ENCODE results near the gene PERP.

The PERP gene

DNA sequence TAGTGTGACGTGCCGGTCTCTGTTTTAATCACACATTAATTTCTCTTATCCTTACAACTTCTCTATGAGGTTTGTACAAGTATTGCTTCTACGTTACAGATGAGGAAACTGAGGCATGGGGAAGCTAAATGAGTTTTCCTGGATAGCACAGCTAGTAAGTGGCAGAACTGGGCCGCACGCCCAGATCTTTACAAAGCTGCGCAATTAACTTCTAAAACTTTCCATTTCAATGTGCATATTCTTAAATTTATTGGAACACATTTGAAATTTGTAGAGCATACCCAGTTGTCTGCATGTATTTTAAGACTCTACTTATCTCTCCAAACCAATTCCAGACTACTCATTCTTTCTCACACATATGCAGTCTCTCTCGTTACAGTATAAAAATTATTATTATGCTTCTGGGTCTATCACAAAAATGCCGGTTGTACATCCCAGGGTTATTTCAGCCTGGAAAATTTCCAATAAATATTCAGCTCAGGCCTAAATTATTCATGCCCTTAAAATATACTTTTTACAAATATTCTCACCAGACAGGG is 10.2 kb upstream of the PERP start:
- no peaks in the 10 kb centered on the region for H3K27me3 ChIP-seq (ENCODE audit: control insufficient read depth in 1 of 2, insufficient read depth in 2 of 2, low read length in 2 of 2)
- H3K9me3 ChIP-seq (ENCODE audit: control insufficient read depth in 1 of 2, low read length in 2 of 2), result no peaks in the 10 kb centered on the region
- no peak overlapping the region for H3K9ac ChIP-seq (ENCODE audit: low read depth in 1 of 2, low read length in 2 of 2)
- no peak overlapping the region for H3K27ac ChIP-seq (ENCODE audit: low read depth, low read length)
- no peaks in the 10 kb centered on the region for H3K4me1 ChIP-seq (ENCODE audit: control insufficient read depth in 1 of 2, insufficient read depth in 2 of 2, low read length in 2 of 2)
- no peaks in the 10 kb centered on the region for H3K36me3 ChIP-seq (ENCODE audit: control insufficient read depth in 1 of 2, insufficient read depth in 2 of 2, low read length in 2 of 2)
- H3K4me3 ChIP-seq (ENCODE audit: low read depth in 1 of 2, low read length in 2 of 2), result no peak overlapping the region

DNA sequence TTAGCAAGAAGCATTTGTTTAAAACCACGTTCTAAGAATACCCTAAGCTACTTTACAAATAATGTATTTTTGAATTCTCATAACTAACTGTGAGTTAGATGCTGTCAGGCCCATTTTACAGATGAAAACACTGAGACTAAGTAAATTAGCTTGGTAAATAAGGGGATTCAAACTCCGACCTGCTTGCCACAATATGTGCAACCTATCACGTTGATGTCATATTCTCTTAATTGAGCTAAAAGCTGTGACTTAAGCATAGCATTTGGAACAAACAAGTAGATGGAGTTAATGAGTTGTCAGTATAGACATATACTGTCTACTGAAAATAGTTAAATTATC is 9.4 kb upstream of the PERP start:
- H3K27me3 ChIP-seq (ENCODE audit: control insufficient read depth in 1 of 2, insufficient read depth in 2 of 2, low read length in 2 of 2), result no peaks in the 10 kb centered on the region
- H3K27ac ChIP-seq (ENCODE audit: low read depth, low read length), result no peak overlapping the region

DNA sequence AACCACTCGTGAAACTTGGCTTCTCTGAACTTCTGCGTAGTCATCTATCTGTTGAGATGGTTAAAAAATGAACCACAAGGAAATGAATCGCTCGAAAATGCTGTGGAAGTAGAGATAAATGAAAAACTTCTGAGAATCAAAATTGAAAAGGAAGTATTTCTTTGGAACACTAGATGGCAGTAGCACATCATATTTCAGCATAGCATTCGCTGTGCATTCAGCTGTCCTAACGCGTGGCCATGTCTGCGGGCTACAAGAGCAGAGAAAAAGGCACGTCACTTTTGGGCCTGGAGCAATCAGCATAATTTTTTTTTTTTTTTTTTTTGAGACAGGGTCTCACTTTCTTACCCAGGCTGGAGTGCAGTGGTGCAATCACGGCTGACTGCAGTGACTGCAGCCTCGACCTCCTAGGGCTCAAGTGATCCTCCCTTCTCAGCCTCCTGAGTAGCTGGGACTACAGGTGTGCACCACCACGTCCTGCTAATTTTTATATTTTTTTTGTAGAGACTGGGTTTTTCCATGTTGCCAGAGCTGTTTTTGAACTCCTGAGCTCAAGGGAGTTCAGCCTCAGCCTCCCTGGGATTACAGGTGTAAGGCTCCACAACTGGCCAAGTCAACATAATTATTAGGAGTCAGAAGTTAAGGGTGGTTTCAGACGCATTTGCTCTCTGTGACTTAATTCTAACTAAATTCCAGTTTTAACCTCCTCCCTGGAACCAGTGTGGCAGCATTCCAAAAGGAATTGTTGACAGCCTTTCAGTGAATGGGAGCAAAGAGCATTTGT is 8.8 kb upstream of the PERP start:
- H3K4me1 ChIP-seq (ENCODE audit: control insufficient read depth in 1 of 2, insufficient read depth in 2 of 2, low read length in 2 of 2), result no peaks in the 10 kb centered on the region
- H3K9me3 ChIP-seq (ENCODE audit: control insufficient read depth in 1 of 2, low read length in 2 of 2), result no peaks in the 10 kb centered on the region
- no peak overlapping the region for H3K4me3 ChIP-seq (ENCODE audit: low read depth in 1 of 2, low read length in 2 of 2)
- H3K9ac ChIP-seq (ENCODE audit: low read depth in 1 of 2, low read length in 2 of 2), result no peak overlapping the region
- no peak overlapping the region for H3K27ac ChIP-seq (ENCODE audit: low read depth, low read length)
- no peaks in the 10 kb centered on the region for H3K36me3 ChIP-seq (ENCODE audit: control insufficient read depth in 1 of 2, insufficient read depth in 2 of 2, low read length in 2 of 2)
- H3K27me3 ChIP-seq (ENCODE audit: control insufficient read depth in 1 of 2, insufficient read depth in 2 of 2, low read length in 2 of 2), result no peaks in the 10 kb centered on the region

More for the DNA sequence above, 9.4 kb upstream of the PERP start:
- Histone ChIP-seq H3K9me3 (ENCODE audit: control insufficient read depth in 1 of 2, low read length in 2 of 2) (no peaks in the 10 kb centered on the region), H3K9ac (ENCODE audit: low read depth in 1 of 2, low read length in 2 of 2) (no peak overlapping the region), H3K4me1 (ENCODE audit: control insufficient read depth in 1 of 2, insufficient read depth in 2 of 2, low read length in 2 of 2) (no peaks in the 10 kb centered on the region), H3K36me3 (ENCODE audit: control insufficient read depth in 1 of 2, insufficient read depth in 2 of 2, low read length in 2 of 2) (no peaks in the 10 kb centered on the region), H3K4me3 (ENCODE audit: low read depth in 1 of 2, low read length in 2 of 2) (no peak overlapping the region)

DNA sequence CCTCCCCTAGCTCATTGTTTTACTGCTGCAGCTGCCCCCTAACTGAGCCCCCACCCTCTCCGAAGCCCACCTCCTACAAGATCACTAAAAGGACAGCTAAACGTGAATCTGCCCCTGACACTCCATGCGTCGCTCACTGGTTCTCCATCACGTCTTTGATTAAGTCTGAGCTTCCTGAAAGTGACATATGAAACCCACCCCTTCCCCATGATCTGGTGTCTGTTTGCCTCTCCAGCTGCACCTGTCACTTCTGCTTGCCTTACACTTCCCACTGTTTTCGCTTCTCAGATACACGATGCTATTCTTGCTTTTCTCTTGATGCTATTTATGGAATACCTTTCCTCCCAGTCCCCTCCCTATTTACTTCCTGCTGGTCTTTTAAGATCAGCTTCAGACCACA is 8.0 kb upstream of the PERP start:
- Histone ChIP-seq H3K36me3 (ENCODE audit: control insufficient read depth in 1 of 2, insufficient read depth in 2 of 2, low read length in 2 of 2) (no peaks in the 10 kb centered on the region), H3K27me3 (ENCODE audit: control insufficient read depth in 1 of 2, insufficient read depth in 2 of 2, low read length in 2 of 2) (no peaks in the 10 kb centered on the region), H3K9me3 (ENCODE audit: control insufficient read depth in 1 of 2, low read length in 2 of 2) (no peaks in the 10 kb centered on the region), H3K4me1 (ENCODE audit: control insufficient read depth in 1 of 2, insufficient read depth in 2 of 2, low read length in 2 of 2) (no peaks in the 10 kb centered on the region), H3K9ac (ENCODE audit: low read depth in 1 of 2, low read length in 2 of 2) (no peak overlapping the region), H3K27ac (ENCODE audit: low read depth, low read length) (no peak overlapping the region), H3K4me3 (ENCODE audit: low read depth in 1 of 2, low read length in 2 of 2) (no peak overlapping the region)

DNA sequence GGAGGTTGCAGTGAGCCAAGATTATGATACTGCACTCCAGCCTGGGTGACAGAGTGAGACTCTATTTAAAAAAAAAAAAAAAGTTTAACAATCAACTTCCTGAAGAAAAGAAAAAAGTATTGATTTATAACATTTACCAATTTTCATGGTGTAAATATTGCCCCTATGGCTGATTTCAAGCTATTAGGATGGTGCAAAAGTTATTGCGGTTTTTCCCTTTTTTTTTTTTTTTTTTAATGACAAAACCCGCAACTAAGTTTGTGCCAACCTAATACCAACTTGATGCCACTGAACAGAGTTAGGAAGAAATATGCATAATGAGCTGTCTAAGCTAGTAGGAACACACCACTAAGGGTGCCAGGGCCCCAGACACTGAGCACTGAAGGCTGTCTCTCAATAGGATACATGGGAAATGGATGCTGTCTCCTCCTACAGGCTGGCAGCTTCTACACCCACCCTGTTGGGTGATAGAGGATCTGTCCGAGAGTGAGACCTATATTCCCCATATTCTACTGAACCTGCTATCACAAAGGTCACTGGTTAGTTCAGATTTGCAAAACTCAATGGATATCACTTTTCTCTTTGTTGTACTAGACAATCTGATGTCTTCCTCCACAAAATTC is 6.5 kb upstream of the PERP start:
- Histone ChIP-seq H3K4me1 (ENCODE audit: control insufficient read depth in 1 of 2, insufficient read depth in 2 of 2, low read length in 2 of 2) (peaks cover 4 to 5% of the 10 kb centered on the region in 2 donors), H3K36me3 (ENCODE audit: control insufficient read depth in 1 of 2, insufficient read depth in 2 of 2, low read length in 2 of 2) (no peaks in the 10 kb centered on the region), H3K27me3 (ENCODE audit: control insufficient read depth in 1 of 2, insufficient read depth in 2 of 2, low read length in 2 of 2) (peaks cover 0 to 4% of the 10 kb centered on the region in 2 donors), H3K4me3 (ENCODE audit: low read depth in 1 of 2, low read length in 2 of 2) (no peak overlapping the region), H3K9ac (ENCODE audit: low read depth in 1 of 2, low read length in 2 of 2) (no peak overlapping the region), H3K27ac (ENCODE audit: low read depth, low read length) (no peak overlapping the region), H3K9me3 (ENCODE audit: control insufficient read depth in 1 of 2, low read length in 2 of 2) (no peaks in the 10 kb centered on the region)

DNA sequence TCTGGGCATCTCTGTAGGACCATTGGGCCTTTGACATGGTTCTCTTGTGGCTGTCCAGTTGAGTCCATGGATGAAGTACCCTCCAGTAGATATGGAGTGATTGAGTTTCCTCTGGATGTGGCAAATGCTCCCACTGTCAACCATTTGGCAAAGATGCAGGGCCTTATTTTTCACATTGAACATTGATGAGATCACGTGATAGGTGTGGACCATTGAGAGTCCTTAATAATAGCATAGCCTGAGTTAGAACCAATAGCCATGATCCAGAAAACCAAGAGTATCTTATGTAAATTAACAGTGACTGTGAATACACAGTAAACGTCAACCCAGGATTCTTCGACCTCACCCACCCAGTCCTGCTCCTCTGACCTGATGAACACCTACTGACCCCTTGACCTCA is 3.0 kb upstream of the PERP start:
- H3K4me3 ChIP-seq (ENCODE audit: low read depth in 1 of 2, low read length in 2 of 2), result no peak overlapping the region
- H3K9me3 ChIP-seq (ENCODE audit: control insufficient read depth in 1 of 2, low read length in 2 of 2), result no peaks in the 10 kb centered on the region
- no peak overlapping the region for H3K27ac ChIP-seq (ENCODE audit: low read depth, low read length)
- peaks cover 7 to 9% of the 10 kb centered on the region in 2 donors for H3K27me3 ChIP-seq (ENCODE audit: control insufficient read depth in 1 of 2, insufficient read depth in 2 of 2, low read length in 2 of 2)
- peaks cover 11 to 26% of the 10 kb centered on the region in 2 donors for H3K4me1 ChIP-seq (ENCODE audit: control insufficient read depth in 1 of 2, insufficient read depth in 2 of 2, low read length in 2 of 2)
- no peak overlapping the region for H3K9ac ChIP-seq (ENCODE audit: low read depth in 1 of 2, low read length in 2 of 2)
- no peaks in the 10 kb centered on the region for H3K36me3 ChIP-seq (ENCODE audit: control insufficient read depth in 1 of 2, insufficient read depth in 2 of 2, low read length in 2 of 2)

DNA sequence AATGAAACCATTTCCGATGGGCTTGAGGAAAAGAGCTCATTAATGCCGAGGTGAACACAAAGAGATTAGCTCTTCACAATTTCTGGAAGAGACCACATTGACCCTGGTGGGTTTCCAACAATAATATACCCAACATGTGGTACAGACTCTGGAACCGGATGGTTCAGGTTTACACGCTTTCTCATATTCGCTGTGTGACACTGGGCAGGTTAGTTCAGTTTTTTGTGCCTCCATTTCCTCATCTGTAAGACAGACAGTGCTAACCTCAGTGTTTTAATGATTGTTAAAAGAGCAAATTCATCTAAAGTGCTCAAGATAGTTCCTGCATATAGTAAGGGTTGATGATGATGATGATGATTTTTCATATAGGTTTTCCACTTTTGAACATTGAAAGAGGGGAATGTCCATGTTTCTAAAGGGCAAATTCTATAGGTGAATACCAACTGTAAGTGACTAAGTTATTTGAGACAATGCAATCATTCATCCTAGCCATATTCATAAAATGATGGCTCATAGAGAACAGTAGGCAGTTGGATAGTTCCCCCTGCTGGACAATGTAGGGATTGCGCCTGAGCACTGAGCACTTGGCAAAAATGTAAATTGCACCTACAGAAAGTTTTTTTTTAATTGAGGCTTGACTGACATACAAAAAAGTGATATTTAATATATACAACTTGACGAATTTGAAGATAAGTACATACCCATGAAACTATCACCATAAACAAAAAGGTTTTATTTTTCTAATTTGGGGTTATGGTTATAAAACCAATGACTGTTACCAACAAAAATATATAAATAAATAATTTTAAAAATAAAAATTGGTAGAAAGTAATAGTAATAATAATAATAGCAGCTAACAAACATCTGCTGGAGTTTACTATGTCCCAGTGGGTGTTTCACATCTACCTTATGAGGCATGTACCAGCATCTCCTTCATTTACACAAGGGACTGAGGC is 2.1 kb upstream of the PERP start:
- Histone ChIP-seq H3K27me3 (ENCODE audit: control insufficient read depth in 1 of 2, insufficient read depth in 2 of 2, low read length in 2 of 2) (peaks cover 7 to 9% of the 10 kb centered on the region in 2 donors), H3K27ac (ENCODE audit: low read depth, low read length) (no peak overlapping the region), H3K4me3 (ENCODE audit: low read depth in 1 of 2, low read length in 2 of 2) (no peak overlapping the region), H3K9me3 (ENCODE audit: control insufficient read depth in 1 of 2, low read length in 2 of 2) (no peaks in the 10 kb centered on the region), H3K9ac (ENCODE audit: low read depth in 1 of 2, low read length in 2 of 2) (no peak overlapping the region), H3K4me1 (ENCODE audit: control insufficient read depth in 1 of 2, insufficient read depth in 2 of 2, low read length in 2 of 2) (peaks cover 17 to 32% of the 10 kb centered on the region in 2 donors), H3K36me3 (ENCODE audit: control insufficient read depth in 1 of 2, insufficient read depth in 2 of 2, low read length in 2 of 2) (no peaks in the 10 kb centered on the region)

DNA sequence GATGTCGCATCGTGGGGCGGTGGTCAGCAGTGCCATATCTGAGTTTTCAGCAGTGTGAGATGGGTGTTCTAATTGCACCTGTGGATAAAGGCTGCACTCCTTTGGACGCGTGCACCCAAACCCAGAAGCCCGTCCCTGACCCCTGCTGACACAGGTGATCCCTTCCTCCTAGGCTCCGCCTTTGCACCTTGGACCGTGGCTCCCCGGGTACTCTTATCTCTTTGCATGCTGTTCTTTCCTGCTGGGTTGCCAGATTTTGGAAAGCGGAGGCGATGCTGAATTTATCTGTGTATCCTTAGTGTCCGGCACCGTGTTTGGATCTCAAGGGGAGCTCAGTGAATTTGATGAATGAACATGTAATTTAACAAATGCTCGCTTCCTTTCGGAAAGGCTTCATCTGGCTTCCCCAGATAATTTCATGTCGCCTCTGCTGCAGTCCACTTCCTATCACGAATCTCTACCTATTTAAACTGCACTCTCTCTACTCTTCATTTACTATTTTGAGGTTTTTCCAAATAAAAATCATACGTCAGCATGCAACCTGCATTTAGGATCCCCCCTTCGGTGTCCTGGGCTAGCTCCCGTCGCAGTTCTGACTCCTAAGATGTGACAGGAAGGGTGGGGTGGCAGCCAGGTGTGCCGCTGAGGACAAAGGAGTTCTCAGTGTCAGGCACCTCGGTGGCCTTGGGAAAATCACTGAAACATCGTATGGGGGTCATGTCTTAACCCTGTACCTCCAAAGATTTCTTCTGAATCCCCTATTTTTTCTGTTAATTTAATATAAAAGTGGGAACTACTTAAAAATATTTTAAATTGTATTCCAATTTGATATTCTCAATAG is 753 bp upstream of the PERP start:
- H3K36me3 ChIP-seq (ENCODE audit: control insufficient read depth in 1 of 2, insufficient read depth in 2 of 2, low read length in 2 of 2), result no peaks in the 10 kb centered on the region
- peak overlapping the region; percentile 79 to 88 for H3K4me3 ChIP-seq (ENCODE audit: low read depth in 1 of 2, low read length in 2 of 2)
- H3K4me1 ChIP-seq (ENCODE audit: control insufficient read depth in 1 of 2, insufficient read depth in 2 of 2, low read length in 2 of 2), result peaks cover 17 to 32% of the 10 kb centered on the region in 2 donors
- peak overlapping the region; percentile 75 to 84 for H3K9ac ChIP-seq (ENCODE audit: low read depth in 1 of 2, low read length in 2 of 2)
- H3K27me3 ChIP-seq (ENCODE audit: control insufficient read depth in 1 of 2, insufficient read depth in 2 of 2, low read length in 2 of 2), result peaks cover 7 to 9% of the 10 kb centered on the region in 2 donors
- peak overlapping the region; percentile 96 for H3K27ac ChIP-seq (ENCODE audit: low read depth, low read length)
- H3K9me3 ChIP-seq (ENCODE audit: control insufficient read depth in 1 of 2, low read length in 2 of 2), result no peaks in the 10 kb centered on the region

DNA sequence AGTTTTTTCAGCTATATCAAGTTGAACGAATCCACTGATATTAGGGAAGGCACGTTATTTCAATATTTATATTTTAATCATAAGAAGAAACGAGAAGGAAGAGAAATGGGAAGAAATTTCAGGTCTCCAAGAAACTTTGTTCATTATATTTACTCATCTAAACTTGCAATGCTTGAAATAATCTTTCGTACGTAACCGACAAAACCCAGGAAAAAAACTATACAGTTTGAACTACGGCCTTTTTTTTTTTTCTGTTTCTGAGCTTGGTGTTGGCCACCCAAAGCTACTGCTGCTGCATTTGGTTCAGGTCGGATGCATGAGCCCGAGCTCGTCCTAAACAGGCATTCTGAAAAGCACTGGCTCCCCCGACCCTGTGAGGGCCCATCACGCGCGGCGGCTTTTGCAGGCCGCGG is 548 bp downstream of the PERP start:
- H3K4me1 ChIP-seq (ENCODE audit: control insufficient read depth in 1 of 2, insufficient read depth in 2 of 2, low read length in 2 of 2), result peaks cover 17 to 32% of the 10 kb centered on the region in 2 donors
- peak overlapping the region; percentile 79 to 88 for H3K4me3 ChIP-seq (ENCODE audit: low read depth in 1 of 2, low read length in 2 of 2)
- peaks cover 7 to 9% of the 10 kb centered on the region in 2 donors for H3K27me3 ChIP-seq (ENCODE audit: control insufficient read depth in 1 of 2, insufficient read depth in 2 of 2, low read length in 2 of 2)
- peak overlapping the region; percentile 96 for H3K27ac ChIP-seq (ENCODE audit: low read depth, low read length)
- H3K36me3 ChIP-seq (ENCODE audit: control insufficient read depth in 1 of 2, insufficient read depth in 2 of 2, low read length in 2 of 2), result no peaks in the 10 kb centered on the region
- H3K9me3 ChIP-seq (ENCODE audit: control insufficient read depth in 1 of 2, low read length in 2 of 2), result no peaks in the 10 kb centered on the region
- H3K9ac ChIP-seq (ENCODE audit: low read depth in 1 of 2, low read length in 2 of 2), result peak overlapping the region; percentile 85 to 86

All from duodenal mucosa (tissue), 2 donors.